EH (cell line): ENCODE data around the gene ZNF664.
"Not testable (repeated sequence)": the region's sequence is repeated elsewhere in the genome, so short reads cannot be mapped to it uniquely, and the experiment has no call there.

ENCODE experiments used
- DNase-seq: peaks from one replicate; pipeline ENCODE4 v3.0.0-alpha.2; 2015; ENCODE audit warnings: low read depth

ZNF664 gene

GRCh38 chr12:123941624-123942237 lies 31.3 kb upstream of the ZNF664 start:
- DNase-seq: no peak

GRCh38 chr12:123942238-123942653 lies 30.8 kb upstream of the ZNF664 start:
- peak; percentile 92 for DNase-seq

- peak; percentile 16 for DNase-seq
These were observed 29.9 kb upstream of the ZNF664 start for GRCh38 chr12:123942911-123943648.

- DNase-seq: no peak
These were observed 29.2 kb upstream of the ZNF664 start for GRCh38 chr12:123943816-123944215.

GRCh38 chr12:123944696-123945095 lies 28.3 kb upstream of the ZNF664 start:
- DNase-seq: no peak

- no peak for DNase-seq
These were observed 27.5 kb upstream of the ZNF664 start for GRCh38 chr12:123945287-123946151.

- DNase-seq: no peak
These were observed 26.9 kb upstream of the ZNF664 start for GRCh38 chr12:123946152-123946515.

- not testable (repeated sequence) for DNase-seq
These were observed 26.2 kb upstream of the ZNF664 start for GRCh38 chr12:123946516-123947505.

GRCh38 chr12:123947531-123947930 lies 25.5 kb upstream of the ZNF664 start:
- DNase-seq: not testable (repeated sequence)

GRCh38 chr12:123948401-123948795 lies 24.6 kb upstream of the ZNF664 start:
- DNase-seq: no peak

GRCh38 chr12:123948796-123949769 lies 23.9 kb upstream of the ZNF664 start:
- DNase-seq: no peak

GRCh38 chr12:123949770-123950165 lies 23.2 kb upstream of the ZNF664 start:
- no peak for DNase-seq

- no peak for DNase-seq
These were observed 22.3 kb upstream of the ZNF664 start for GRCh38 chr12:123950476-123951349.

- DNase-seq: no peak
These were observed 21.5 kb upstream of the ZNF664 start for GRCh38 chr12:123951467-123951866.

- DNase-seq: peak; percentile 75
These were observed 21.0 kb upstream of the ZNF664 start for GRCh38 chr12:123952037-123952436.

- no peak for DNase-seq
These were observed 18.2 kb upstream of the ZNF664 start for GRCh38 chr12:123954647-123955350.

GRCh38 chr12:123956249-123956648 lies 16.8 kb upstream of the ZNF664 start:
- no peak for DNase-seq

- no peak for DNase-seq
These were observed 15.8 kb upstream of the ZNF664 start for GRCh38 chr12:123957196-123957595.

GRCh38 chr12:123958462-123958861 lies 14.6 kb upstream of the ZNF664 start:
- DNase-seq: no peak
